GM19025 (cell line): ENCODE results near the gene SLC10A6.

Experiments
- ATAC-seq: cut with Tn5 transposase; IDR thresholded peaks from one replicate; pipeline ENCODE4 v1.9.1; 2021; ENCODE audit warnings: mild to moderate bottlenecking, low read depth, moderate library complexity; ENCODE audit not compliant: unreplicated experiment

The SLC10A6 gene

GRCh38 chr4:86853209-86853608 lies 4.0 kb upstream of the SLC10A6 start:
- no peak for ATAC-seq

- no peak for ATAC-seq
Measured at GRCh38 chr4:86848136-86848535, 1.0 kb downstream of the SLC10A6 start.

- no peak for ATAC-seq
Measured at GRCh38 chr4:86847571-86847970, 1.6 kb downstream of the SLC10A6 start.

DNA sequence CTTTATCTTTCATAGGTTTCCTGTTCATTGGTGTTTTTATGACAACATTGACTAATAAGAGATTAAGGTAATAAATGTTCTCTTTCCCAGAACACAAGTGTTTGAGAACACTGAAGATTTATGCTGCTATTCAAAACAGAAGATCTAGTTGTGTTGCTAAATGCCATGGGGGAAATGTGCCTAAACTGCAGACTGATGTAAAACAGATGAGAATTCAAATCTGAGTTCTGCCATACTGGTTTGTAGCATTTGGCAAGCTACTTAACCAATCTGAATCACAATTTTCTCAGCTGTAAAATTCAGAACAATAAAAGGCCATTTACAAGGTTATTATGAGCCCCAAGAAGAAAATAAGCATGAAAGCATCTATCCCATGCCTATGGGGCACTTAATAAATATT lies 2.3 kb downstream of the SLC10A6 start:
- ATAC-seq = no peak

DNA sequence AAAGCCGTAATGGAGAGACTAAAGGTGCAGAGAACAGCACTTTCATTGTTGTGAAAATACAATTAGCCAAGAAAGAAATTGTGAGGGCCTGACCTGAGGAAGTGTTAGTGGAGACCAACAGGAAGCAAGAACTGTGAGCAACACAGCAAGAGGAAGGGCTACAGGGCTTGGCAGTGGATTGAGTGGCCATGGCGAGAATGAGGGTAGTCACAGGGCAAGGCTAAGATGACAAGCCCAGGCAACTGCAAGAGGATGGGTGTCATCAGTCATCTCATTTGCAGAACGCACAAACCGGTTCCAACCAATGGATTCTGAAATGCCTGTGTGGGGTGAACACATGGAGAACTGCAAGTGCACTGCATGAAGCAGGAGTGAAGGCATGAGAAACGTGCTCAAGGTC lies 3.6 kb downstream of the SLC10A6 start:
- no peak for ATAC-seq

- no peak for ATAC-seq
Measured at GRCh38 chr4:86841309-86841708, 7.9 kb downstream of the SLC10A6 start.

GRCh38 chr4:86840858-86841257 lies 8.3 kb downstream of the SLC10A6 start:
- no peak for ATAC-seq

DNA sequence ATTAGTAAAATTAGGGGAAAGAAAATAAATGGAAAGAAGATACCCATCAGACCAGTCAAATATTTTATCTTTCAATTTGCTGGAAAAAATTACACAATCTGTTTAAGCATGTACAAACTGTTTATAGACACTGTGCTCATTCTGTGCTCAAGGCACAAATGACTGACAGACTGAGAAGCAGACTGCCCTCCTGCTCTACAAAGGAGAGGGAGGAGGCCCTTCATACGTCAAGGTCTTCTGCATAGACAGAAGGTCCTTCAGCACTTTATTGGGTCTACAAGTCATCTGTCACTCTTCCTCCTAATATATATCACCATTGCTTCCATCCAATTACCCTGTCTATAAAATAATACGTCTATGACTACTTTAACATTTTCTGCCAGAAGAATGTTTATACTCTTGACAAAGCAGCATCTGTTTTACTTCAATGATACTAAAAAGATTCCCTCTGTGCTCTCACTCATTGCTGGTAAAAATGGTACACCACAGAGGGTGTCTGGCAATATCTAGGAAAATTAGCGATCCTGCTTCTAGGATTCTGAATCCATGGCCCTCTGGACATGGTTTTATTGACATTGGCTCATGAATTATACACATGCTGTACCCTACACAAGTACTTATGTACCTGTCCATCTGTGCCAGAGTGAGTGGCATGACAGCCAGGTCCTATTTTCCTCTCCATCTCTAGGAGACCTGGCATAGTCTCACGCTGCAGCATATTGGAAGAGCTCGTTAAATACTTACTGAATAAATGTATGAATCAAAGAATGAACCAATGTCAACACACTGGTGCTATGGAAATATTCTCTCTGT lies 11.3 kb downstream of the SLC10A6 start:
- no peak for ATAC-seq

DNA sequence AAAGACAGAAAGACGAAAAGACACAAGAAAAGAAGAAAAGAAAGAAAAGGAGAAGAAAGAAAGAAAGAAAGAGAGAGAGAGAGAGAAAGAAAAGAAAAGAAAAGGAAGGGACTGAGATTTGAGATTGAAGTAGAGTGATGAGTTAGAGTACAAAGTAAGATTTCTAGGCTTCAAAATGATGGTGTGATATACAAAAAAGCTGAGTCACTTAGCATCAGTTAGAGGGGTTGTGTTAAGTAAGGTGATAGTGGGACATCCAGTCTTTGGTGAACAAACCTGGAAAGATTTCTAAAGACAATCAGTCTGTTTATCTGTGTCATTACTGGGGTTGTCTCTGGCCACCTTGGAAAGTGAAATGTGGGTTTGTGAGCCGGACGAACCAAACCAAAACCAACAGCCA lies 13.5 kb downstream of the SLC10A6 start:
- no peak for ATAC-seq

DNA sequence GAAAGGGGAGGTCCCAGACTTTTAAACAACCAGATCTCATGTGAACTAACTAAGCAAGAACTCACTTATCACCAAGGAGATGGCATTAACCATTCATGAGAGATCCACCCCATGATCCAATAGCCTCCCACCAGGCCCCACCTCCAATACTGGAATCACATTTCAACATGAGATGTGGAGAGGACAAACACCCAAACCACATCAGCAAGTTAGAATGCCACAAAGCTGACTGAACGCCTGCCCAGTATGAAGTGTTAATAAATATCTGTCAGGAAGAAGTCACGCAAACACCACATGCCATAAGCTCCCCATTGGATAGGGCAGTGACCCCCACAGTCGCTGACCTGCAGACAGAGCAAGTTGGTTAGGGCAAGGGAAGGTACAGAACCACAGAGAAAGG lies 14.3 kb downstream of the SLC10A6 start:
- no peak for ATAC-seq

DNA sequence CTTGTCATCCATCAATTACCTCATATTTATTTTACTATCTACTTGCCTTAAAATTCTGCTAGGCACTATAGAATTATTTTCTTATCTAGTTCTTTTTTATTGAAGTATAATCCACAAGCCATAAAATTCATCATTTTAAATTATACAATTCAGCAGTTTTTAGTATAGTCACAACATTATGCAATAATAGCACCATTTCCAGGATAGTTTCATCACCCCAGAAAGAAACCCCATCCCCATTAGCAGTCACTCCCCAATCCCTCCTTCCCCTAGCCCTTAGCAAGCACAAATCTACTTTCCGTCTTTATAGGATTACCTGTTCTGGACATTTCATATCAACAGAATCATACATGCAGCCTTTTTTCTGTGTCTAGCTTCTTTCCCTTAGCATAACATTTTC lies 15.6 kb downstream of the SLC10A6 start:
- ATAC-seq = no peak

- no peak for ATAC-seq
Measured at GRCh38 chr4:86831262-86832130, 17.7 kb downstream of the SLC10A6 start.

DNA sequence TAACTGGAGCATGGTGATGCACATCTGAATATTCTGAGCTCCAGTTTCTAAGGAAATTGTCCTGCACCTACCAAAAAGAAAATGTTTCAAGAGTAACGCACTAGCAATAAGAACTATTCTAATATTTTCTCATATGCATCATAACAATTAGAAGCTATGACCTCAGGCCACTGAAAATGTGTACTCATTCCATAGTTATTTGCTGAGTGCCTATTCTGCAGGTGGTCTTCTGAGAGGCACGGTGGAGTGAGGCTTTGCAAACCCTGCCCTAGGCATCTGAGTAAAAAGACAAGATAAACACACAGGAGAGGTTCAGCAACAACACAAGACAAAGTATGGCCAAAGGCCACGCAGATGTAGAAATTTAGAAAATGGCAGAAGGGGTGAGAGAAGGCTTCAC lies 23.7 kb downstream of the SLC10A6 start:
- ATAC-seq = no peak

DNA sequence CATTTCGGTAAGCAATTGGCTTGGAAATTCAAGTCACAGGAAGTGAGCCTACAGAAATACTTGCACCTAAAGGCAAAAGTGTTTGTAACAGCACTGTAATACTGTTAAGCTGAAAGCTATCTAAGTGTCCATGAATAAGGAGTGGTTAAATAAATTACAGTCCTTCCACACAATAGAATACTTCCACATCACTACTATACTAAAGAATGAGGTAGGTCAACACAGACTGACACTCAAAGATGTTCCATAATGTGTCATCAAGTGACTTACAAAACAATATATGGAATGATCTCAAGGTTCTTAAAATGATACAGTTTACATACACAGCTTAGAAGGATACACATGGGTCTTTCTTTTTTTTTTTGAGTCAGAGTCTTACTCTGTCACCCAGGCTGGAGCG lies 27.0 kb downstream of the SLC10A6 start:
- no peak for ATAC-seq

GRCh38 chr4:86821151-86821550 lies 28.0 kb downstream of the SLC10A6 start:
- ATAC-seq = no peak

DNA sequence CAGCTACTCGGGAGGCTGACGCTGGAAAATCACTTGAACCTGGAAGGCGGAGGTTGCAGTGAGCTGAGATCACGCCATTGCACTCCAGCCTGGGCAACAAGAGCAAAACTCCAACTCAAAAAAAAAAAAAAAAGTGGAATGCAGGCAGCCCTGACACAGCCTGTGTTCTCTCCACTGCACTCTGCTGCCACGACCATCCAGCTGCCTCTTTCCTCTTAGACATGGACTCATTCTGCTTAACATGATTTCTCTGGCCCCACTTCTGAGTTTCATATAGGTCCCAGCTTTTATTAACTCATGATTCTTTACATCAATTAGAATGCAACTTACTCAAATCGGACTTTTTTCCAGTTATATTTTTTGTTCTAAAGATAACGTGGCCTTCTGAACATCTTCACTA lies 29.6 kb downstream of the SLC10A6 start:
- ATAC-seq = no peak

GRCh38 chr4:86818841-86819240 lies 30.3 kb downstream of the SLC10A6 start:
- no peak for ATAC-seq

DNA sequence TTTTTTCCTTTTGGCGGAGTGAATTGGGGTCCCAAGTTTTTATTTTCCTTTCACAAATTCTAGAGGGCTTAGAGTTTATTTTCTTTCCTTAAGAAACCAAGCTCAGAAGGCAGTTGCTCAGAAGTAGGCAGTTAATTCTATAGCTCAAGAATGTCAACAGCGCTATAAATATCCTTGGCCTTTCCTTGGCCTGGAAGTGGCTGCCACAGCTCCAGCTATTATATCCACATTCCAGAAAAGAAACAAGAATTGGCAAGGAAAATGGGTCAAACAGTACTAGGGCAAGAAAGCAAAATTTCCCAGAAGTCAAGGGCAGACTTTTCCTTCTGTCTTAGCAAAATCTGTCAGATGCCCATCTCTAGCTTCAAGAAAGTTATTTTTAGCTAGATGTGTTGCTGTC lies 31.0 kb downstream of the SLC10A6 start:
- ATAC-seq = no peak

- no peak for ATAC-seq
Measured at GRCh38 chr4:86816501-86817273, 32.5 kb downstream of the SLC10A6 start.

GRCh38 chr4:86815653-86816052 lies 33.5 kb downstream of the SLC10A6 start:
- ATAC-seq = no peak

DNA sequence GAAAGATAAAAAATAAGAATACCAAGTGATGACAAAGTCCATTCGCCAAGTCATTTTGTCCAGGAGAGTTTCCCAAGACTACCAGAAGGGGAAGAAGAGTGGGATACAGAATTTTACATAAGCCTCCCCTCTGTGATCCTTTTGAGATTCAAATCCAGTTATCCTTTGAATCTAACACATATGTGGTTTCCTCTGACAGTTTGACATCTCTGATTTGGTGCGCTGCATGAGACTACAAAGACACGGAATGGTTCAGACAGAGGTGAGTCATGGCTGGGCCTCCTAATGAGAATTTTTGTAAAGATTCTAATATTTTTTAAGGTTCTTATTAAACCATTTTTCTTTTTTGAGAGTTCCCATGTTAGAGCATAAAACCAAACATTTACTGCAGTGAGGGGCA lies 38.3 kb downstream of the SLC10A6 start:
- ATAC-seq = no peak
